COLO668 (cell line): ENCODE data around the gene CLEC16A.

ENCODE experiments used
- DNase-seq: peaks from one replicate; lab custom pipeline; 2025; ENCODE audit not compliant: unreplicated experiment; lab: John Stamatoyannopoulos, UW

CLEC16A gene

DNA sequence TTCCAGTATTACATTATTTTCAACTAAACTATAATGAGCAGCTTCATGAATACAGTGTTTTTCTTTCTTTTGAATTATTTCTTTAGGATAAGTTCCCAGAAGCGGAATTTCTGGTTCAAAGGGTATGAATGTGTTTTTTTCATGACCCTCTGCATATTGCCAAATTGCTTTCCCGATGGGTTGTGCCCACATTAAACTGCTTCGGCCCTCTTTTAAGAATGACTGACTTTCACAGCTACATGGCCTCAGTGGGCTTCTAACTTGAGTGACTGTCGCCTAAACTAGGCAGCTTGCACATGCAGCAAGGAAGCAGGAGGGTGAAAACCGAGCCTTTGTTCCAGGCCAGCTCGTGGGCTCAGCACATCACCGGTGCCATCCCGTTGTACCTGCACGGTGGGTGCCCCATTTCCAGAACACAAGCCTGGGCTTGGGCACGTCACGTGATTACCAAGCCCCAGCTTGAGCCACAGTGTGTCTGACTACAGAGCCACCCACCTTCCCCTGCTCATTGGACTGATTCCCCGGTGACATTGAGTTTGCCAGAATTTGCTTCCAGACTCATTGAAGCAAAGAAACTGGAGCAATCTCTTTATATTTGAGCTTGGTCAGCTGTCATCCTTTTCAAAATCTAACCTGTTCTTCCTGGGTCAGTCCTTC lies 112.8 kb downstream of the CLEC16A start:
- DNase-seq: no peak

DNA sequence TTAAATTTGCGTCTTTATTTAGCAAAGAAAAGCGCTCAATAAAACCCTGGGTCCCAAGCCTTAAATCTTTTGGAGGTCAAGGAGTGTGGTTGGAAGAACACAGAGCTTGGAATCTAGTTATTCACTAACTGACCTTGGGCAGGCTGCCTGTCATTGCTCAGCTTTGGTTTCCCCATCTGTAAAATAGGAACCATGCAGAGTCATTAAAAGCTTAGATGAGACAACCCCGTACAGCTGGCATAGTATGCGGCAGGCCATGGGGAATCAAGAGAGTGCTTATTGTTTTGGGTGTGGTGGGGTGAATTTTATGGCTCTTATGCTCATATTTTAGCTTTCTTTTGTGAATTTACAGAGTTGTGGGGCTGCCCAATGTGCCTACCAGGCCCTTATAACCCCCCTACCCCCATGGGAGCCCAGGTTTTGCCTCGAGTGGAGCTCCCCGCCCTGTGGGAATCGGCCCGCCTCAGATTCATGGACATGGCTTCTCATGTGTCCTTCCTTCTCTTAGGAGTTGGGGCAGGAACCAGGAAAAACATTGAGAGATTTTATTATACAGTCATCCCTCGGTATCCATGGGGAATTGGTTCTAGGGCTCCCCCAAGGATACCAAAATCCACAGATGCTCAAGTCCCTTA lies 113.5 kb downstream of the CLEC16A start:
- no peak for DNase-seq

- no peak for DNase-seq
Observed at GRCh38 chr16:11058832-11059231, 114.5 kb downstream of the CLEC16A start.

- DNase-seq: no peak
Observed at GRCh38 chr16:11059588-11059987, 115.2 kb downstream of the CLEC16A start.

GRCh38 chr16:11060364-11060763 lies 116.0 kb downstream of the CLEC16A start:
- DNase-seq: no peak

DNA sequence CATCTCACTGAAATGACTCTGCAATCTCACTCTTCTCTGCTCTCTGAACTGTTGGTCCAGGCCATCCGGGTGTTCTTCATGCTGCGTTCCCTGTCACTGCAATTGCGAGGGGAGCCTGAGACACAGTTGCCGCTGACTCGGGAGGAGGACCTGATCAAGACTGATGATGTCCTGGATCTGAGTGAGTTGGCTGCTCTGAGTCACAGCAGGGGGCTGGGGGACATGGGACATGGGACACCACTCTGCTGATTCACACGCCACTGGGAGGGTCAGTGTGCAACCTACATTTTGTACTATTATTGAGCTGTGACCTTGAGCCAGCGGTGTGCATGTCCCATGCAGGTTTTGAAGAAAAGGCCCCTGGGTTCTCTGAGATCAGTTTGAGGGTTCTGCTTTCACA lies 116.5 kb downstream of the CLEC16A start:
- DNase-seq: no peak

DNA sequence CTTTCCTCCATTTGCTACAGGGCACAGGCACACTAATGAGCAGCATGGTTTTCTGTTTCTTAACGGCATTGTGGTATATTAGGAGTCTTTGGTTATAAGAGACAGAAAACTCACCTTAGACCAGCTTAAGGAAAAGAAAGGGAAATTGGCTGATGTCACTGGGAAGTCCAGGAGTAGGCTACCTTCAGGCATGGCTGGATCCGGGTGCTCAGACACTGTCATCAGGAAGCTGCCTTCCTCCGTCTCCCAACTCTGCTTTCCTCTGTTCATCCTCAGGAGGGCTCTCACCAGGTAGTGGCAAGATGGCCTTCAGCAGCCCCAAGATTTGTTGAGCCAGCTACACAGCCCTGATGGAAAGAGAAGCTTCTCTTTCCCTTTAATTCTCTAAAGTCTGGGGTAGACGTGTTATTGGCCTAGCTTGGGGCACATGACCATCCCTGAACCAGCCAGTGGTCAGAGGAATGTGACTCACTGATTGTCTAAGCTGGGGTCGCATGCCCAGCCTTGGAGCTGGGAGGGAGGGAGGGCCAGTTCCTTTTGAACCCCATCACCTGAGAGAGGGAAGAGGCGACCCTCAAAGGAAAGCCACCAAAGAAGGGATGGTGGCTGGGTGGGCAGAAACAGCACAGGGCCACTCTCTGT lies 117.4 kb downstream of the CLEC16A start:
- DNase-seq: no peak

DNA sequence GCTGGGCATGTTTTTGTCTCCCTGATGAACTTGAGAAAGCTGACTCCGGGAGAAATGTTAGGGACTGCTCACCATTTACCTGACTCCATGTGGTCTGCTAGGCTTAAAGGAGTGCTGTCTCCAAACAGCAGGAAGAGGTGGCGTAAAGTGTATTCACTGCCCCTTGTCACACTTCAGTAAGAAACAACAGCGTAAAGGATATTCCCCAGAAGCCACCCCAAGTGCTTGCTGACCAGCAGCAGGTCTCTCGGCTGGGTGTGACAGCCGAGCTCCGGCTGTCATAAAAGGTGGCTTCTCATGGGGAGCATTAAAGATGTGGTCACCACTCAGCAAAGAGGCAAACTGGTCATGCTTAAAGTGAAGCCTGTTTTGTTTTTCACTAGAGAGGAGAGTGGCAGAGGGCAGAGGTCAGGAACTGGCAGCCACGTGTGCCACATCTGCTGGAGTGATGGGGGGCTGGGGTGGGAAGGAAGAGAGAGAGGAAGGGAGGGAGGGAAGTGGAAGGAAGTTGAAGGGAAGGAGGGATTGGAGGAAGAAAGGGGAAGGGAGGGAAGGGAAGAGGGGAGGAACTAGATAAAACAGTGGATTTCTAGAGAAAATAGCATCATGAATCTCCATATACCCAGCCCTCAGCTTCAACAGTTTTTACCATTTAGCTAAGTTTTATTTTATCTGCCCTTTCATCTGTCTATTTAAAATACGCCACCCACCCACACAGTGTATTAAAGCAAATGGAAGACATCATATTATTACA lies 119.3 kb downstream of the CLEC16A start:
- DNase-seq: no peak

- no peak for DNase-seq
Observed at GRCh38 chr16:11064202-11064540, 119.8 kb downstream of the CLEC16A start.

DNA sequence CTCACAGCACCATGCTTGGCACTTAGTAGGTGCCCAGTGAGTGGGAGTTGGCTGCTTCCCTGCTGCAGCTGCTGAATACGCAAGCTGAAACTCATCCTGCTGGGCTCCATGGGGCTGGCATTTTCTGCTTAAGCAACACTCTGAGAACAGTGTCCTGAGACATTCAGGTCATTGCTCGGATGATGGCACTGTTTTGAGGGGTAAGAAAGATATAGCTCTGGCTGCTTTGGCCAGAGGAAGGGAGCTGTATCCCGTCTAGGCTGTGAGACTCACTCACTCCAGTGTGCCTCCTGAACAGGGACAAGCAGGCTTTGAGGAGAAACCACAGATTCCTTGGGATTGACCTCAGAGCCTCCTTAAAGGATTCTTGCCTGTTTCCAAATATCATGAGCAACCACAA lies 120.5 kb downstream of the CLEC16A start:
- DNase-seq: no peak

GRCh38 chr16:11066261-11066870 lies 122.0 kb downstream of the CLEC16A start:
- no peak for DNase-seq

- no peak for DNase-seq
Observed at GRCh38 chr16:11067266-11067665, 122.9 kb downstream of the CLEC16A start.

DNA sequence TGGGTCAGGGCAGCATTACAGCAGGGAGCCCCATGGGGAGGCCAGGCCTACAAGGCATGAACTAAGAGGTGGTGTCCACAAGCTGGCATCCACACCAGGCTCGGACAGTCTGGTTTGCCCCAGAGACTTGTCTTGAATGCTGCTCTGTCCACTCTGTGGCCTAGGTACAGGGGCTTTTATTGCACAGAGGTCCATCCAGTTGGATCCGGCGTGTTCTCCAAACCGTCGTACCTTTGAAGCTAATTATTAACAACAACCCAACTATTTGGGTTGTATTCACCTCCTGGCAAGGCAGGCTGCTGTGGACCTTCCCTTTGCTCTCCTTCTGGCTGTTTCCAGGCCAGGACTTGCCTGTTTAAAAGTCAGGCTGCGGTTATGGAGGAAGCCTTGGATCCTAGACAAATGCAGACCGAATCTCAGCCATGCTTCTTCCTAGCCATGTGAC lies 123.4 kb downstream of the CLEC16A start:
- no peak for DNase-seq

GRCh38 chr16:11071829-11072228 lies 127.5 kb downstream of the CLEC16A start:
- no peak for DNase-seq

- no peak for DNase-seq
Observed at GRCh38 chr16:11072420-11073153, 128.2 kb downstream of the CLEC16A start.

- DNase-seq: no peak
Observed at GRCh38 chr16:11073407-11073999, 129.1 kb downstream of the CLEC16A start.

GRCh38 chr16:11074131-11074530 lies 129.8 kb downstream of the CLEC16A start:
- no peak for DNase-seq

DNA sequence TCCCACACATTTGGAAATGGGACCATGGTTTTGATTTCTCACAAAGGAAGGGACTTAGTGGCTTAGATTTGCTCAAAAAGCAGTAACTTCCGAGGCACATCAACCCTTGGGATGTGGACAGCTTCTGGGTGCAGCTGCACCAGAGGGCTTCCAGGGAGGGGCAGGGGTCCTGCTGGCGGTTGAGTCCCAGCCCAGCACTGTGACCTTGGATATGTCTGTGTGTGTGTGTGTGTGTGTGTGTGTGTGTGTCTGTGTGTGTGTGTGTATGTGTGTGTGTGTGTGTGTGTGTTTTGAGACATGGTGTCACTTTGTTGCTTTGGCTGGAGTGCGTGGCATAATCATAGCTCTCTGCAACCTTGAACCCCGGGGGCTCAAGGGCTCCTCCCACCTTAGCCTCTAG lies 130.8 kb downstream of the CLEC16A start:
- no peak for DNase-seq

DNA sequence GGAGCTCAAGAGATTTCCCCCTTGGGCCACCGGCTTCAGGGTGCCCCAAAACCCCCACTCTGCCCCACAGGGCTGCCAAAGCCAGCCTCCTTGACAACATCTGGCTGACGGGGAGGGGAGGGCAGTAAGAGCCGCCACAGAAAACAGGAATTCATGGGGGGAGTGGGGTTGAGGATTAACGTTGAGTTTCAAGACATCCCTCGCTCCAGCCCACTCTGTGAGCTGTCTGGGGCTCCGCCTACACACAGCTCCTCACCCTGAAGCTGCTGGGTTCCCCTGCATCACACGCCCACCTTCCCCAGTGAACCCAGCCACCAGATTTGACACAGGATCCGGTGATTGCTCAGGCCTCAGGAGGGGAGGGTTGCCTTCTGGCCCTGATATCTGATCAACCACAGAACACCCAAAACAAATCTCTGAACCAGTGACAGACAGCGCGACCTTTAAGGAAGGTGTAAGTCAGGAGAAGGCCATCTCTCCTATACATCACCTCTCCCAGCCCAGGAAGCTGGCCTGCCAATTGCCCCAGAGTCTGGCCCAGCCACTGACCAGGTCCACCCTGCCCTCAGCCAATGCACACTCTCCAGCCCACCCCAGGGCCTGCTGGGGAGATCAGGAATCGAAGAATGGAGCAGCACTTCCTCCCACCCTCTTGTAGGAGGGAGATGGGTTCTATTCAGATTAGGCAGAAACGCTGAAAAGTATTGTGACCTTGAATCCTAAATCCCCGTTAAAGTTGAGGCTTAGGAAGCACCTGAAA lies 132.1 kb downstream of the CLEC16A start:
- no peak for DNase-seq
